ENCODE data around the gene LMF1.

DNA sequence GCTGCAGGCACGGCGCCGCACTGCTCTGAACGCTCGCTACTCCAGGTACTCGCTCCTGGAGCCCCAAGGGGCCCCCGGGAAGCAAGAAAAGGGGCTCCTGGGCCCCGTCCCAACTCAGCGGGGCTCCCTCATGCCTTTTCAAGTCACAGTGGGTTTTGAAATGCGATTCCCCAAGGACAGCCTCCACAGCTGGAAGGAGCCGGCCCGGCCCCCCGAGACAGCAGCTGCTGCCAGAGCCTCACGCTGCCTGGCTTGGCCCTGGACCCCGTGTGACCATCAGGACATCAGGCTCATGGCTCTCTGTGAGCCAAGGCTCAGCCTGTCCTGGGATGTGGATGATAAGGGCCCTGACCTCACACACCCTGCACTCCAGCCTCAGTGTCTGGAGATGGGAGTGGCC is 80.6 kb downstream of the LMF1 start:
- TF ChIP-seq, protein P1, sequence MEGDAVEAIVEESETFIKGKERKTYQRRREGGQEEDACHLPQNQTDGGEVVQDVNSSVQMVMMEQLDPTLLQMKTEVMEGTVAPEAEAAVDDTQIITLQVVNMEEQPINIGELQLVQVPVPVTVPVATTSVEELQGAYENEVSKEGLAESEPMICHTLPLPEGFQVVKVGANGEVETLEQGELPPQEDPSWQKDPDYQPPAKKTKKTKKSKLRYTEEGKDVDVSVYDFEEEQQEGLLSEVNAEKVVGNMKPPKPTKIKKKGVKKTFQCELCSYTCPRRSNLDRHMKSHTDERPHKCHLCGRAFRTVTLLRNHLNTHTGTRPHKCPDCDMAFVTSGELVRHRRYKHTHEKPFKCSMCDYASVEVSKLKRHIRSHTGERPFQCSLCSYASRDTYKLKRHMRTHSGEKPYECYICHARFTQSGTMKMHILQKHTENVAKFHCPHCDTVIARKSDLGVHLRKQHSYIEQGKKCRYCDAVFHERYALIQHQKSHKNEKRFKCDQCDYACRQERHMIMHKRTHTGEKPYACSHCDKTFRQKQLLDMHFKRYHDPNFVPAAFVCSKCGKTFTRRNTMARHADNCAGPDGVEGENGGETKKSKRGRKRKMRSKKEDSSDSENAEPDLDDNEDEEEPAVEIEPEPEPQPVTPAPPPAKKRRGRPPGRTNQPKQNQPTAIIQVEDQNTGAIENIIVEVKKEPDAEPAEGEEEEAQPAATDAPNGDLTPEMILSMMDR (IDR thresholded peaks at IDR 0.05; ENCODE audit: poor library complexity, severe bottlenecking), result no peak
- no peak for TF ChIP-seq POLR2AphosphoS5 (IDR thresholded peaks at IDR 0.05)
- no peak for TF ChIP-seq REST (IDR thresholded peaks at IDR 0.05; ENCODE audit: borderline replicate concordance)

Measured in neural cell (in vitro differentiated cells).